Mucosa of descending colon (tissue), 3 donors: ENCODE measurements around the gene TSPAN11. TPM values are rescaled to one million over a fixed set of nuclear protein-coding genes. Genes with fewer than 3 reads are reported as not detected.

ENCODE experiments used
- ATAC-seq: fragments of 200-7000 bp; cut with Tn5 transposase; one replicate; pipeline ENCODE4 v1.9.1; 2020; ENCODE audit warnings: mild to moderate bottlenecking, moderate library complexity
- DNase-seq, 3 donors: peaks; one replicate each; pipeline ENCODE4 v3.0.0-alpha.2; 2020
- H3K36me3 ChIP-seq: fragments of 200-600 bp; one replicate; pipeline ENCODE4 v1.8.0; 2021; ENCODE audit warnings: low read depth, mild to moderate bottlenecking
- H3K4me1 ChIP-seq: fragments of 200-600 bp; one replicate; pipeline ENCODE4 v1.8.0; 2021; ENCODE audit warnings: low read depth, mild to moderate bottlenecking
- H3K4me3 ChIP-seq: fragments of 200-600 bp; one replicate; pipeline ENCODE4 v1.8.0; 2021; ENCODE audit warnings: mild to moderate bottlenecking
- H3K9me3 ChIP-seq: fragments of 200-600 bp; one replicate; pipeline ENCODE4 v1.8.0; 2021; ENCODE audit warnings: mild to moderate bottlenecking
- CTCF ChIP-seq: fragments of 200-600 bp; IDR thresholded peaks from one replicate; pipeline ENCODE4 v1.8.0; 2022; ENCODE audit warnings: antibody characterized with exemption, mild to moderate bottlenecking
- intact Hi-C, 2 donors: fragments of 100-400 bp; cut with DNase I in 1 of 2; cut with micrococcal nuclease in 1 of 2; formaldehyde crosslinking; loops; one replicate each; pipeline versions ENCODE4 v1.11.0 to v1.11.1; 2022; cut with DNase I, micrococcal nuclease
- total RNA-seq, 3 donors: library from RNA; stranded (reverse); fragmentation: NEBNext Ultra II Directional in 2 of 3; extraction: Animal tissue kit (Norgen Biotek cat#: 25700) in 2 of 3; gene quantifications; one replicate each; pipeline versions ENCODE4 v1.2.1 to v1.2.4, GENCODE V29; 2021 to 2023
- donor health status: DM: no; HTN: no; CAD: no; lungs with moderate emphysema.
- donor health status: DM: no; HTN: no; CAD: no.
- donor health status: DM: no; HTN: yes; CAD: no.

The TSPAN11 gene
- total RNA-seq, 3 donors from 2014 or later: 3.2 to 19.9 (median 4.2) TPM

GRCh38 chr12:30928356-30929244 is 2.1 kb downstream of the TSPAN11 start:
- DNase-seq: no peak
- intact Hi-C loops: no loop called here
- ATAC-seq: no peak
- Histone ChIP-seq H3K4me1 (no peaks in the 10 kb centered on the region), H3K9me3 (no peaks in the 10 kb centered on the region), H3K4me3 (no peak overlapping the region), H3K36me3 (no peaks in the 10 kb centered on the region)
- no peak for TF ChIP-seq CTCF

GRCh38 chr12:30930238-30930637 is 3.7 kb downstream of the TSPAN11 start:
- ATAC-seq (no peak), DNase-seq (no peak)
- intact Hi-C loops: no loop called here
- Histone ChIP-seq H3K4me1 (no peaks in the 10 kb centered on the region), H3K9me3 (no peaks in the 10 kb centered on the region), H3K4me3 (no peak overlapping the region), H3K36me3 (no peaks in the 10 kb centered on the region)
- TF ChIP-seq CTCF: no peak

GRCh38 chr12:30930641-30931040 is 4.1 kb downstream of the TSPAN11 start:
- Histone ChIP-seq H3K36me3 (no peaks in the 10 kb centered on the region), H3K4me1 (no peaks in the 10 kb centered on the region), H3K9me3 (no peaks in the 10 kb centered on the region), H3K4me3 (no peak overlapping the region)
- ATAC-seq: no peak
- DNase-seq: no peak
- intact Hi-C loops: no loop called here
- TF ChIP-seq CTCF: no peak

- Histone ChIP-seq H3K36me3 (no peaks in the 10 kb centered on the region), H3K9me3 (no peaks in the 10 kb centered on the region), H3K4me1 (no peaks in the 10 kb centered on the region), H3K4me3 (no peak overlapping the region)
- ATAC-seq (no peak), DNase-seq (no peak)
- TF ChIP-seq CTCF: no peak
- intact Hi-C loops: no loop called here
Observed at GRCh38 chr12:30932881-30933280, 6.3 kb downstream of the TSPAN11 start.

GRCh38 chr12:30934811-30935210 is 8.3 kb downstream of the TSPAN11 start:
- ATAC-seq (no peak), DNase-seq (no peak)
- Histone ChIP-seq H3K9me3 (no peaks in the 10 kb centered on the region), H3K4me1 (no peaks in the 10 kb centered on the region), H3K36me3 (no peaks in the 10 kb centered on the region), H3K4me3 (no peak overlapping the region)
- TF ChIP-seq CTCF: no peak
- intact Hi-C loops: no loop called here
